ENCODE data around the gene TEX264. TPM values are rescaled to one million over a fixed set of nuclear protein-coding genes. Genes with fewer than 3 reads are reported as not detected.

Gene TEX264
- total and polyA plus RNA-seq, 4 donors = 18.2 to 40.7 (median 25.5) TPM

DNA sequence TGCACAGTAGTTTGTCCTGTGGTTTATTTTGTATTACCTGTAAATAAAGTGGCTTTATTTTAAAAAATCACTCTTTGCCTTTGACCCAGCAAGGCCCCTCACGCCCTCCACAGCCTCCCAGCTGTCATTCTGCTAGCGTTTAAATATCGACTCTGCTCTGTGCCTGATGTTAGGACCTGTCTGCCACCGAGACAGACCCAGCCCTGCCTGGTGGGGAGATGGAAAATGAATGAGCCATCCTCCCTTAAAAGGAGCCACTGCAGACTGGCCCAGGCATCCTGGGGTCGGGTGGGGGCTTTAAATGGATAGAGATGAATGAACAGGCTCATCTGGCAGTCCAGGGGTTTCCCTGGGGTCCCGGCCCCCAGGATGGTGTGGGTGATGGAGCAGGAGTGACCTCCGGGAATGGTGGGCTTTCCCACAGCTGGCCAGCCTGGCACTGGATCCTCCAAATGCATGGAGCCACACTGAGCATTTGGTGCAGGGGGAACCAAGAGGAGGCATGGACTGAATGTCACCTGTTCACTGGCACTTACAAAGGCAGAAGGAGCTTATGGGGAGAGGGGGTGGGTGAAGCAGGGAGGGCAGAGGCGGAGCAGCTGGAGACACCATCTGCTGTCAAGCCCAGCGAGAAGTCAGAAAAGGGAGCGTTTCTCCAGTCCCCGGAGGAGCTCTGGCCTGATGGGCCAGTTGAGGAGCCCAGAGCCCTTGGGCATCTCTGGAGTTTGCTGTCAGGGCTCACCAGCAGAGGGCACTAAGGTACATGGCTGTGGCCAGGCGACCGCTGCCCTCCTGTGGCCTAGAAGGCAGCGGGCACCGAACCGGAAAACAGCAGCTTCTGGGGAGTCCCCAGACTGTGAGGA lies 47.7 kb downstream of the TEX264 start:
- no peaks in the 10 kb centered on the region for H3K4me1 ChIP-seq (ENCODE audit: control insufficient read depth in 1 of 2, insufficient read depth in 2 of 2, low read length in 2 of 2)
- ATAC-seq (ENCODE audit: low FRiP score) = no peak
- 37 to 40% methylated on average over 16 of the region's 16 CpGs for WGBS, 2 donors
- H3K4me3 ChIP-seq (ENCODE audit: low read length in 2 of 2) = no peak overlapping the region
- intact Hi-C loops (cut with DNase I) = no loop called here
- H3K9me3 ChIP-seq (ENCODE audit: control insufficient read depth, low read length) = no peaks in the 10 kb centered on the region
- no peak overlapping the region for H3K27ac ChIP-seq (ENCODE audit: low read depth in 1 of 2, low read length in 2 of 2)
- peak in 1 of 2 donors; percentile 71 for DNase-seq
- no peaks in the 10 kb centered on the region for H3K36me3 ChIP-seq (ENCODE audit: control insufficient read depth in 1 of 2, insufficient read depth in 2 of 2, low read length in 1 of 2)
- no peaks in the 10 kb centered on the region for H3K27me3 ChIP-seq (ENCODE audit: control insufficient read depth in 1 of 2, insufficient read depth in 2 of 2, low read length in 1 of 2)

DNA sequence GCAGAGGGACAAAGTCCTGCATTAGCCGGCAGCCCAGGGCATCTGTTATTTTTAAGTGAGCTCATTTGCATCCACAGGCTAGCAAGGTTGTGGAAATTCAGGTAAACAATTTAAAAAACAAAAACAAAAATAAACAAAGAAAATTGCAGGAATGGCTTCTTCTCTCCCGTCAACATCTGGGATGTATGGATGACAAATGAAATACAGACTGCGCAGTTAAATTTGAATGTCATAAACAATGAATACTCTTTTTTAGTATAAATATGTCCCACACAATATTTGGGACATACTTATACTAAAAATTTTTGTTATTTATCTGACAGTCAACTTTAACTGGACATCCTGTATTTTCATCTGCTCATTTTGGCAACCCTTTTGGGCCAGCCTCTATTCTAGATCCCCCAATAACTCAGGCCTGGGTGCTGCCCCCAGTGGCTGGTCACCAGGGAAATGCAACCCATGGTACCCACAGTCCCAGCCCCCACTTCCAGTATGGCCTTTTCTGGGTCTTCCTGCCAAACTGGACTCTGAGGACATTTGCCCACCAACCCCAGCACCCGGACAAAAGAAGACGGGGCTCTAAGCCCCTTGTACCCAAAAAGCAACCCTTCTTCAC lies 48.5 kb downstream of the TEX264 start:
- H3K27me3 ChIP-seq (ENCODE audit: control insufficient read depth in 1 of 2, insufficient read depth in 2 of 2, low read length in 1 of 2) = no peaks in the 10 kb centered on the region
- no peaks in the 10 kb centered on the region for H3K36me3 ChIP-seq (ENCODE audit: control insufficient read depth in 1 of 2, insufficient read depth in 2 of 2, low read length in 1 of 2)
- no peaks in the 10 kb centered on the region for H3K9me3 ChIP-seq (ENCODE audit: control insufficient read depth, low read length)
- no peak for ATAC-seq (ENCODE audit: low FRiP score)
- no peak overlapping the region for H3K4me3 ChIP-seq (ENCODE audit: low read length in 2 of 2)
- DNase-seq = no peak
- WGBS, 2 donors = 73 to 78% methylated on average over 5 of the region's 5 CpGs
- no peaks in the 10 kb centered on the region for H3K4me1 ChIP-seq (ENCODE audit: control insufficient read depth in 1 of 2, insufficient read depth in 2 of 2, low read length in 2 of 2)
- intact Hi-C loops (cut with DNase I) = no loop called here
- H3K27ac ChIP-seq (ENCODE audit: low read depth in 1 of 2, low read length in 2 of 2) = no peak overlapping the region

DNA sequence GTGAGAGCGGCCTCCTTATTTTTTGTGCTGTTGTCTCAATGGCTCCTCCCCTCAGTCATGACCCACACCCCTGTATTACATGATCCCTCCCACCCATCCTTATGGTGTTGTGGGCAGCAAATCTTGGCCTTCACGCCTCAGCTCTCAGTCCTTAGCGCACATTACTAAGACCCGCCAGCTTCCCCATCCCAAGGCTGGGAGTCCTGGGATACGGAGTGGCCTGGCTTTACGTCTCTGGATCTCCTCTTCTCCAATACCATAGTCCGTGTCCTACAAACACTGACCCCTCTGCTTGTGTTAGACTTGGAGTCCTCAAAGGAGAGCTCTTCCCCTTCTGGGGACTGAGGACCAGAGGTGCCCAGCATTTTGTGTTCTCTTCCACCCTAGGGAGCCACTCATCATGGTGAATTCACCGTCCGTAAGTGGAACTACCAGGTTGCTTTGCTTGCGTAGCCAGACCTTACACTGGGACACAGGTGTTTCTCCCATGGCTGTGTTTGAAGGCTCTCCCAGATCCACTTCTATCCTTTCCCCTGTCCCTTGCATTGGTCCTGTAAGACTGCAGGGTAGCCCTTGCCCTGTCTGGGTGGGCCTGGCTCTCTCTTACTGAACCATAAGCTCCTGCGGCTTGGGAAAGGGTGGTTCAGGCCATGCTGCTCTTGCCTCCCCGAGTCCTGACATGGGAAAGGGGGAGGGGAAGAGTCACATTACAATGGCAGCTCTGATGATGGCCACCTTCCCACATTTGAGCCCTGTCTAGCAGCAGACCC lies 49.4 kb downstream of the TEX264 start:
- Histone ChIP-seq H3K9me3 (ENCODE audit: control insufficient read depth, low read length) (no peaks in the 10 kb centered on the region), H3K4me1 (ENCODE audit: control insufficient read depth in 1 of 2, insufficient read depth in 2 of 2, low read length in 2 of 2) (no peaks in the 10 kb centered on the region), H3K27me3 (ENCODE audit: control insufficient read depth in 1 of 2, insufficient read depth in 2 of 2, low read length in 1 of 2) (no peaks in the 10 kb centered on the region), H3K36me3 (ENCODE audit: control insufficient read depth in 1 of 2, insufficient read depth in 2 of 2, low read length in 1 of 2) (no peaks in the 10 kb centered on the region), H3K4me3 (ENCODE audit: low read length in 2 of 2) (no peak overlapping the region), H3K27ac (ENCODE audit: low read depth in 1 of 2, low read length in 2 of 2) (no peak overlapping the region)
- DNase-seq = no peak
- ATAC-seq (ENCODE audit: low FRiP score) = no peak
- intact Hi-C loops (cut with DNase I) = no loop called here
- 82 to 84% methylated on average over 12 of the region's 12 CpGs for whole genome bisulfite sequencing, 2 donors

DNA sequence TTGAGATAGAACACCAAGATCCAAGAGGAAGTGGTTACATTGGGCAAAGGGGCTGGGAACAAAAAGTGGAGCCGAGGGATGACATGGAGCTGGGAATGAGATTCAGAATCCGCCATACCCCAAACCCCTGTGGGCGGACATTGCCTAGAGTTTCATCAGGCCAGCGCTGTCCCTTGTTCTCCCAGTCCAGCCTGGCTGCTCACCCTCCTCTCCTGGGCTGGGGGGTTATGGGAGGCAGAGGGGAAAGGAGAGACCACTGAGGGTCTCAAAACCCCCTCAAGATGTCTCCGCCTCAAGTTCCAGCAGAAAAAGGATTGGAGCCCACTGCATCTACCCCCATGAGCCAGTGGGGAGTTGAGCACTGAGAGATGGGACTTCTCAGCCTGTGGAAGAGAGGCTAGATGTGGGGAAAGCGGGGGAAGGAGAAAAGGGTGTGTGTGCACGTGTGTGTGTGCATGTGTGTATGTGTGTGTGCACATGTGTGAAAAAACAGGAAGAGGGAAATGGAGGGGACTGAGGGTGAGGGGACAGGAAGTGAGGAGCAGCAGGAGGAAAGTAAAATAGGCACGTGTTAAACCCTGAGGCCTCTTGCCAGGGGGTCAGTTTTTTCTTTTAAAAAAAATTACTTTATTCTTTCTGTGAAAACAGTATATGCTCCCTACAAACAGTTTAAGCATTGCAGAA lies 50.2 kb downstream of the TEX264 start:
- ATAC-seq (ENCODE audit: low FRiP score) (no peak), DNase-seq (no peak)
- no peak overlapping the region for H3K27ac ChIP-seq (ENCODE audit: low read depth in 1 of 2, low read length in 2 of 2)
- intact Hi-C loops (cut with DNase I) = no loop called here
- no peaks in the 10 kb centered on the region for H3K36me3 ChIP-seq (ENCODE audit: control insufficient read depth in 1 of 2, insufficient read depth in 2 of 2, low read length in 1 of 2)
- 72% methylated on average over 8 of the region's 8 CpGs for WGBS, 2 donors
- no peak overlapping the region for H3K4me3 ChIP-seq (ENCODE audit: low read length in 2 of 2)
- H3K4me1 ChIP-seq (ENCODE audit: control insufficient read depth in 1 of 2, insufficient read depth in 2 of 2, low read length in 2 of 2) = no peaks in the 10 kb centered on the region
- no peaks in the 10 kb centered on the region for H3K9me3 ChIP-seq (ENCODE audit: control insufficient read depth, low read length)
- H3K27me3 ChIP-seq (ENCODE audit: control insufficient read depth in 1 of 2, insufficient read depth in 2 of 2, low read length in 1 of 2) = no peaks in the 10 kb centered on the region

DNA sequence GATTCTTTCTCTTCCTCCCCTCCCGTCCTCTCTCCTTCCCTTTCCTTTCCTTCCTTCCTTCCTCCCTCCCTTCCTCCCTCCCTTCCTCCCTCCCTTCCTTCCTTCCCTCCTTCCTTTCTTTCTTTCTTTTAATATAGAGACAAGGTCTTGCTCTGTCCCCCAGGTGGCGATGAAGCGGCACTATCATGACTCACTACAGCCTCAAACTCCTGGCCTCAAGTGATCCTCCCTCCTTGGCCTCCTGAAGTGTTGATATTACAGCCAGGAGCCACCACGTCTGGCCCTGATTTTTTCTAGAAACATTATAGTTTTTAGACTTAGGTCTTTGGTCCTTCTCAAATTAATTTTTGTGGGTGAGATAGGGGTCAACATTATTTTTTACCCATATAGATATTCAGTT lies 51.3 kb downstream of the TEX264 start:
- 70 to 80% methylated on average over 4 of the region's 4 CpGs for WGBS, 2 donors
- intact Hi-C loops (cut with DNase I) = no loop called here

DNA sequence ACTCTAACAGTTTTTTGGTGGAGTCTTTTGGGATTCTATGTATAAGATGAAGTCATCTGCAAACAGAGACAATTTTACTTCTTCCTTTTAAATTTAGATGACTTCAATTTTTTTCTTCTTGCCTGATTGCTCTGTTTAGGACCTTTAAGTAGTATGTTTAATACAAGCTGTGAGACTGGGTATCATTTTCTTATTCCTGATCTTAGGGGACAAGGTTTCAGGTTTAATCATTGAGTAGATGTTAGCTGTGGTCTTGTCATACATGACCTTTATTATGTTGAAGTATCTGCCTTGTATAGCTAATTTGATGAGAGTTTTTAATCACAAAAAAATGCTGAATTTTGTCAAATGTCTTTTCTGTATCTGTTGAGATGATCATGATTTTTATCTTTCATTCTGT lies 56.4 kb downstream of the TEX264 start:
- ATAC-seq (ENCODE audit: low FRiP score) = no peak
- intact Hi-C loops (cut with DNase I) = no loop called here

More for the DNA sequence above, 51.3 kb downstream of the TEX264 start:
- no peaks in the 10 kb centered on the region for H3K36me3 ChIP-seq (ENCODE audit: control insufficient read depth in 1 of 2, insufficient read depth in 2 of 2, low read length in 1 of 2)
- no peak for DNase-seq
- no peak overlapping the region for H3K4me3 ChIP-seq (ENCODE audit: low read length in 2 of 2)
- ATAC-seq (ENCODE audit: low FRiP score) = no peak
- no peaks in the 10 kb centered on the region for H3K9me3 ChIP-seq (ENCODE audit: control insufficient read depth, low read length)
- H3K4me1 ChIP-seq (ENCODE audit: control insufficient read depth in 1 of 2, insufficient read depth in 2 of 2, low read length in 2 of 2) = no peaks in the 10 kb centered on the region
- H3K27ac ChIP-seq (ENCODE audit: low read depth in 1 of 2, low read length in 2 of 2) = no peak overlapping the region
- H3K27me3 ChIP-seq (ENCODE audit: control insufficient read depth in 1 of 2, insufficient read depth in 2 of 2, low read length in 1 of 2) = no peaks in the 10 kb centered on the region

DNA sequence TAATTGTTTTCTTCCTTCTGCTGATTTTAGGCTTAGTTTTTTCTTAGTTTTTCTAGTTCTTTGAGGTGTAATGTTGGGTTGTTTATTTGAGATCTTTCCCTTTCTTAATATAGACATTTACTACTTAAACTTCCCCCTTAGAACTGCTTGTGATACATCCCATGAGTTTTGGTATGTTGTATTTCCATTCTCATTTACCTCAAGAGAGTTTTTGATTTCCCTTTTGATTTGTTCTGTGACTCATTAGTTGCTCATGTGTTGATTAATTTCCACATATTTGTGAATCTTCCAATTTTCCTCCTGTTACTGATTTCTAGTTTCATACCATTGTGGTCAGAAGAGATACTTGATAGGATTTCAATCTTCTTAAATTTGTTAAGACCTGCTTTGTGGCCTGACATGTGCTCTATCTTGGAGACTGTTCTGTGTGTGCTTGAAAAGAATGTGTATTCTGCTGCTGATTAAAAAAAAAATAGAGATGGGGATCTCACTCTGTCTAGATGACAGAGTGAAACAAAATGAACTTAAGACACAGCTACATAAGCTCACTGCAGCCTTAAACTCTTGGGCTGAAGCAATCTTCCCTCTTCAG lies 58.1 kb downstream of the TEX264 start:
- DNase-seq (no peak), ATAC-seq (ENCODE audit: low FRiP score) (no peak)
- Histone ChIP-seq H3K27ac (ENCODE audit: low read depth in 1 of 2, low read length in 2 of 2) (no peak overlapping the region), H3K9me3 (ENCODE audit: control insufficient read depth, low read length) (peaks cover 2% of the 10 kb centered on the region), H3K4me3 (ENCODE audit: low read length in 2 of 2) (no peak overlapping the region), H3K27me3 (ENCODE audit: control insufficient read depth in 1 of 2, insufficient read depth in 2 of 2, low read length in 1 of 2) (no peaks in the 10 kb centered on the region), H3K36me3 (ENCODE audit: control insufficient read depth in 1 of 2, insufficient read depth in 2 of 2, low read length in 1 of 2) (no peaks in the 10 kb centered on the region), H3K4me1 (ENCODE audit: control insufficient read depth in 1 of 2, insufficient read depth in 2 of 2, low read length in 2 of 2) (no peaks in the 10 kb centered on the region)
- intact Hi-C loops (cut with DNase I) = no loop called here

More for the DNA sequence above, 56.4 kb downstream of the TEX264 start:
- Histone ChIP-seq H3K36me3 (ENCODE audit: control insufficient read depth in 1 of 2, insufficient read depth in 2 of 2, low read length in 1 of 2) (no peaks in the 10 kb centered on the region), H3K4me3 (ENCODE audit: low read length in 2 of 2) (no peak overlapping the region), H3K9me3 (ENCODE audit: control insufficient read depth, low read length) (peaks cover 2% of the 10 kb centered on the region), H3K27me3 (ENCODE audit: control insufficient read depth in 1 of 2, insufficient read depth in 2 of 2, low read length in 1 of 2) (no peaks in the 10 kb centered on the region), H3K27ac (ENCODE audit: low read depth in 1 of 2, low read length in 2 of 2) (no peak overlapping the region), H3K4me1 (ENCODE audit: control insufficient read depth in 1 of 2, insufficient read depth in 2 of 2, low read length in 2 of 2) (no peaks in the 10 kb centered on the region)
- no peak for DNase-seq

DNA sequence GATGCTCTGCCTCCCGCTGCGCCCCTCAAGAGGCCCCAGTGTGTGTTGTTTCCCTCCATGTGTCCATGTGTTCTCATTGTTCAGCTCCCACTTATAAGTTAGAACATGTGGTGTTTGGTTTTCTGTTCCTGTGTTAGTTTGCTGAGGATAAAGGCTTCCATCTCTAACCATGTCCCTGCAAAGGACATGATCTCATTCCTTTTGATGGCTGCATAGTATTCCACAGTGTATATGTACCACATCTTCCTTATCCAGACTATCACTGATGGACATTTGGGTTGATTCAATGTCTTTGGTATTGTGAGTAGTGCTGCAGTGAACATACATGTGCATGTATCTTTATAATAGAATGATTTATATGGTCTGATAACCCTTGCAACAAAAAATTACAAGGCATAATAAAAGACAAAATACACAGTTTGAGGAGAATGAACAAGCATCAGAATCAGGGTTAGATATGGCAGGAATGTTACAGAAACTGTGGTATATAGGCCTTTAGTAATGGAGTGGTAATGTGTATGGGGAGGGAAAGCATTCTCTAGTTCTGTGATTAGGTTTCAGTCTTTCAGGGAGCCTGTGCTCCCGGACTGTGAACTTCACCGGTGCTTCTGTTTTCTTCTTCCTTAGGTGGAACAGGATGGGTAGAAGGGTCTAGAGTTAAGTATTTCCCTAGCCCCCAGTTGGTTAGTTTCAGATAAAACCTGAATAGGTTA lies 63.0 kb downstream of the TEX264 start:
- Histone ChIP-seq H3K36me3 (ENCODE audit: control insufficient read depth in 1 of 2, insufficient read depth in 2 of 2, low read length in 1 of 2) (no peaks in the 10 kb centered on the region), H3K9me3 (ENCODE audit: control insufficient read depth, low read length) (peaks cover 2% of the 10 kb centered on the region), H3K27ac (ENCODE audit: low read depth in 1 of 2, low read length in 2 of 2) (no peak overlapping the region), H3K27me3 (ENCODE audit: control insufficient read depth in 1 of 2, insufficient read depth in 2 of 2, low read length in 1 of 2) (no peaks in the 10 kb centered on the region), H3K4me3 (ENCODE audit: low read length in 2 of 2) (no peak overlapping the region), H3K4me1 (ENCODE audit: control insufficient read depth in 1 of 2, insufficient read depth in 2 of 2, low read length in 2 of 2) (no peaks in the 10 kb centered on the region)
- no peak for DNase-seq
- ATAC-seq (ENCODE audit: low FRiP score) = no peak
- 86 to 87% methylated on average over 4 of the region's 4 CpGs for WGBS, 2 donors
- intact Hi-C loops (cut with DNase I) = no loop called here

All from aorta (tissue), 5 donors.